Transverse colon (tissue), 4 donors: ENCODE measurements around the gene KRT80.

Source experiments
- EP300 ChIP-seq: sonication (generic); formaldehyde crosslinking; IDR thresholded peaks from one replicate; pipeline ENCODE4 v1.6.1; 2017; ENCODE audit warnings: antibody characterized with exemption, low read depth
- POLR2A ChIP-seq: fragments of 450-650 bp; IDR thresholded peaks from one replicate; pipeline ENCODE4 v1.6.1; 2016; ENCODE audit warnings: antibody characterized with exemption, mild to moderate bottlenecking, moderate library complexity
- POLR2AphosphoS5 ChIP-seq, 3 donors: sonication (generic); formaldehyde crosslinking; IDR thresholded peaks; one replicate each; pipeline ENCODE4 v1.6.1; 2016; ENCODE audit warnings: antibody characterized with exemption in 3 of 3
- TF ChIP-seq, protein P1 (sequence below), 5 experiments: fragments of 200-600 bp in 3 of 5; fragments of 450-650 bp in 2 of 5; sonication (generic) in 3 of 5; IDR thresholded peaks; 1 replicate in 2 of 5; 2 replicates in 3 of 5; pipeline ENCODE4 v1.5.1; 2016 to 2017; ENCODE audit warnings: antibody characterized with exemption in 5 of 5, inconsistent platforms in 3 of 5, mild to moderate bottlenecking in 2 of 5, moderate library complexity in 1 of 5

- TF ChIP-seq, protein P1, sequence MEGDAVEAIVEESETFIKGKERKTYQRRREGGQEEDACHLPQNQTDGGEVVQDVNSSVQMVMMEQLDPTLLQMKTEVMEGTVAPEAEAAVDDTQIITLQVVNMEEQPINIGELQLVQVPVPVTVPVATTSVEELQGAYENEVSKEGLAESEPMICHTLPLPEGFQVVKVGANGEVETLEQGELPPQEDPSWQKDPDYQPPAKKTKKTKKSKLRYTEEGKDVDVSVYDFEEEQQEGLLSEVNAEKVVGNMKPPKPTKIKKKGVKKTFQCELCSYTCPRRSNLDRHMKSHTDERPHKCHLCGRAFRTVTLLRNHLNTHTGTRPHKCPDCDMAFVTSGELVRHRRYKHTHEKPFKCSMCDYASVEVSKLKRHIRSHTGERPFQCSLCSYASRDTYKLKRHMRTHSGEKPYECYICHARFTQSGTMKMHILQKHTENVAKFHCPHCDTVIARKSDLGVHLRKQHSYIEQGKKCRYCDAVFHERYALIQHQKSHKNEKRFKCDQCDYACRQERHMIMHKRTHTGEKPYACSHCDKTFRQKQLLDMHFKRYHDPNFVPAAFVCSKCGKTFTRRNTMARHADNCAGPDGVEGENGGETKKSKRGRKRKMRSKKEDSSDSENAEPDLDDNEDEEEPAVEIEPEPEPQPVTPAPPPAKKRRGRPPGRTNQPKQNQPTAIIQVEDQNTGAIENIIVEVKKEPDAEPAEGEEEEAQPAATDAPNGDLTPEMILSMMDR (IDR thresholded peaks at IDR 0.05): no peak
- no peak for TF ChIP-seq POLR2AphosphoS5 (IDR thresholded peaks at IDR 0.05)
- TF ChIP-seq POLR2A: no peak
- no peak for TF ChIP-seq EP300
Measured at GRCh38 chr12:52168019-52168717, 23.6 kb downstream of the KRT80 start.
